ENCODE data around the gene PC. TPM values are rescaled to one million over a fixed set of nuclear protein-coding genes. Genes with fewer than 3 reads are reported as not detected.

PC gene
- polyA plus RNA-seq, 3 donors, result 4.6 to 7.1 (median 6.0) TPM

GRCh38 chr11:66858939-66859685 lies 99.1 kb downstream of the PC start:
- TF ChIP-seq CTCF (IDR thresholded peaks at IDR 0.05), result no peak
- Mint-ChIP-seq H3K27me3 (ENCODE audit: low read depth in 3 of 3) (peaks cover 0 to under 1% (median 0%) of the 10 kb centered on the region in 3 donors), H3K4me1 (peaks cover 12% of the 10 kb centered on the region), H3K4me3 (no peak overlapping the region), H3K9me3 (no peaks in the 10 kb centered on the region), H3K36me3 (no peaks in the 10 kb centered on the region), H3K27ac (no peak overlapping the region)
- intact Hi-C loops (cut with micrococcal nuclease), result no loop called here
- H3K4me1 ChIP-seq (ENCODE audit: control insufficient read depth in 1 of 2, insufficient read depth in 2 of 2, low read length in 2 of 2), result peaks cover 13 to 17% of the 10 kb centered on the region in 2 donors
- no peak for DNase-seq
- H4K20me1 ChIP-seq (ENCODE audit: insufficient read depth, low read length), result no peaks in the 10 kb centered on the region
- 95% methylated on average over 21 of the region's 29 CpGs for WGBS (ENCODE audit: insufficient coverage)
- no peaks in the 10 kb centered on the region for H3K27me3 ChIP-seq (ENCODE audit: control insufficient read depth in 2 of 2, insufficient read depth in 2 of 2, low read length in 2 of 2)
- H3K9me3 ChIP-seq (replicated peaks in 1 of 2; ENCODE audit: control insufficient read depth in 1 of 2, insufficient read depth in 1 of 2, low read length in 2 of 2), result no peaks in the 10 kb centered on the region
- no peak overlapping the region for H2AFZ ChIP-seq (ENCODE audit: insufficient read depth, low read depth, low read length, poor library complexity, severe bottlenecking)
- H3K36me3 ChIP-seq (replicated peaks in 1 of 2; ENCODE audit: control insufficient read depth in 1 of 2, insufficient read depth in 2 of 2, low read length in 2 of 2), result no peaks in the 10 kb centered on the region
- no peak overlapping the region for H3K27ac ChIP-seq (ENCODE audit: low read depth in 1 of 2, low read length in 2 of 2)
- peaks cover 3% of the 10 kb centered on the region for H3K79me2 ChIP-seq (ENCODE audit: insufficient read depth, low read length)
- no peak overlapping the region for H3K9ac ChIP-seq (ENCODE audit: insufficient read depth, low read length, poor library complexity, severe bottlenecking)
- no peak overlapping the region for H3K4me2 ChIP-seq (replicated peaks; ENCODE audit: extremely low read depth, low read length, poor library complexity, severe bottlenecking)
- H3K4me3 ChIP-seq (replicated peaks in 1 of 3; ENCODE audit: low read depth in 2 of 3, low read length in 3 of 3), result no peak overlapping the region

- H3K9me3 Mint-ChIP-seq, result no peaks in the 10 kb centered on the region
- H3K79me2 ChIP-seq (ENCODE audit: insufficient read depth, low read length), result peaks cover 3% of the 10 kb centered on the region
- no peak overlapping the region for H3K4me3 Mint-ChIP-seq
- H3K9ac ChIP-seq (ENCODE audit: insufficient read depth, low read length, poor library complexity, severe bottlenecking), result no peak overlapping the region
- no peak overlapping the region for H3K27ac Mint-ChIP-seq
- intact Hi-C loops (cut with micrococcal nuclease), result no loop called here
- no peak overlapping the region for H3K4me2 ChIP-seq (replicated peaks; ENCODE audit: extremely low read depth, low read length, poor library complexity, severe bottlenecking)
- H4K20me1 ChIP-seq (ENCODE audit: insufficient read depth, low read length), result no peaks in the 10 kb centered on the region
- peaks cover 16% of the 10 kb centered on the region for H3K4me1 Mint-ChIP-seq
- TF ChIP-seq CTCF (IDR thresholded peaks at IDR 0.05), result no peak
- no peak overlapping the region for H3K4me3 ChIP-seq (replicated peaks in 1 of 3; ENCODE audit: low read depth in 2 of 3, low read length in 3 of 3)
- H3K9me3 ChIP-seq (replicated peaks in 1 of 2; ENCODE audit: control insufficient read depth in 1 of 2, insufficient read depth in 1 of 2, low read length in 2 of 2), result no peaks in the 10 kb centered on the region
- 97% methylated on average over 62 of the region's 62 CpGs for WGBS (ENCODE audit: insufficient coverage)
- peaks cover 0 to 2% (median 0%) of the 10 kb centered on the region in 3 donors for H3K27me3 Mint-ChIP-seq (ENCODE audit: low read depth in 3 of 3)
- no peak overlapping the region for H2AFZ ChIP-seq (ENCODE audit: insufficient read depth, low read depth, low read length, poor library complexity, severe bottlenecking)
- H3K27me3 ChIP-seq (ENCODE audit: control insufficient read depth in 2 of 2, insufficient read depth in 2 of 2, low read length in 2 of 2), result no peaks in the 10 kb centered on the region
- H3K36me3 ChIP-seq (replicated peaks in 1 of 2; ENCODE audit: control insufficient read depth in 1 of 2, insufficient read depth in 2 of 2, low read length in 2 of 2), result no peaks in the 10 kb centered on the region
- no peak for DNase-seq
- H3K4me1 ChIP-seq (ENCODE audit: control insufficient read depth in 1 of 2, insufficient read depth in 2 of 2, low read length in 2 of 2), result peaks cover 13 to 17% of the 10 kb centered on the region in 2 donors
- H3K27ac ChIP-seq (ENCODE audit: low read depth in 1 of 2, low read length in 2 of 2), result no peak overlapping the region
- no peaks in the 10 kb centered on the region for H3K36me3 Mint-ChIP-seq
Observed at GRCh38 chr11:66858186-66858938, 99.8 kb downstream of the PC start.
